NCI-H446 (cell line): ENCODE measurements around the gene CCDC9B.

ENCODE experiments used
- DNase-seq, 2 experiments: peaks; one replicate each; lab custom pipeline; 2025; lab: John Stamatoyannopoulos, UW

The CCDC9B gene

GRCh38 chr15:40329804-40330203 is 10.9 kb downstream of the CCDC9B start:
- no peak for DNase-seq

- no peak for DNase-seq
These were observed 12.0 kb downstream of the CCDC9B start for GRCh38 chr15:40328751-40329150.

DNA sequence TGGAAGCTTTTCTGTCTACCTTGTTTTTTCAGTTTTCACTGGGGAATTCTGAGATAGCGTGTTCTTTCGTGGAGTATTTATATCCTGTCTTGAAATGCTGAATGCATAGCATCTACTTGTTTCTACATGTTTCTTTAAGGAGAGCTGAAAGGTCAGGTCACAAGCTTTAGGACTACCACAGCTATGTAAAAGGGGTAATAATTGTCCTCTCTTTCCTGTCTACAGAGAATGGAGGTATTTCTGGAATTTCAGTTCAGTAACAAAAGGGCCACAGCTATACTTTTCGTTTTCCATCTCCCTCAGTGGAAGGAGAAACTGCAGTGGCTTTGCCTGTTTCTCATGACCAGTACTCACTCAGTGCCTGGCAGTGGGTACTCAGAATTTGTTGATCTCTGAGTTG is 12.6 kb downstream of the CCDC9B start:
- no peak for DNase-seq

GRCh38 chr15:40327457-40327856 is 13.3 kb downstream of the CCDC9B start:
- DNase-seq: no peak

DNA sequence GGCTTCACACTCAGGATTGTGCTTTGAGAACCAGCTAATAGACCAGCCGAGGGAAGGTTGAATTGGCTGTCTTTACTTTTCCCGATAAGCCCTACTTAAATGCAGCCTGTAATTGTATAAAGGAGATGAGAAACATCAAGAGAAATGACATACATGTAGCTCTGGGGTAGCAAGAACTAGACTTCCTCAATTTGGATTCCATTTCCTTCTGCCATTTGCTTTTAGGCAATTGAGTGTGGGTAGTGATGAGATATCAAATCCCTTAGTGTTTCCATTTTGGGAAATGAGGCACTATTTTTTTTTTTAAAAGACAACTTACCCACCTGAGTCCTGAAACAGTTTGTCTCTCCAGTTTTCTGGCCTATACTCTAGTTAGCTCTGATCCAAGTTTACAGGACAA is 15.0 kb downstream of the CCDC9B start:
- DNase-seq: no peak

GRCh38 chr15:40325188-40325587 is 15.6 kb downstream of the CCDC9B start:
- DNase-seq: peak in 1 of 2 experiments; percentile 13

DNA sequence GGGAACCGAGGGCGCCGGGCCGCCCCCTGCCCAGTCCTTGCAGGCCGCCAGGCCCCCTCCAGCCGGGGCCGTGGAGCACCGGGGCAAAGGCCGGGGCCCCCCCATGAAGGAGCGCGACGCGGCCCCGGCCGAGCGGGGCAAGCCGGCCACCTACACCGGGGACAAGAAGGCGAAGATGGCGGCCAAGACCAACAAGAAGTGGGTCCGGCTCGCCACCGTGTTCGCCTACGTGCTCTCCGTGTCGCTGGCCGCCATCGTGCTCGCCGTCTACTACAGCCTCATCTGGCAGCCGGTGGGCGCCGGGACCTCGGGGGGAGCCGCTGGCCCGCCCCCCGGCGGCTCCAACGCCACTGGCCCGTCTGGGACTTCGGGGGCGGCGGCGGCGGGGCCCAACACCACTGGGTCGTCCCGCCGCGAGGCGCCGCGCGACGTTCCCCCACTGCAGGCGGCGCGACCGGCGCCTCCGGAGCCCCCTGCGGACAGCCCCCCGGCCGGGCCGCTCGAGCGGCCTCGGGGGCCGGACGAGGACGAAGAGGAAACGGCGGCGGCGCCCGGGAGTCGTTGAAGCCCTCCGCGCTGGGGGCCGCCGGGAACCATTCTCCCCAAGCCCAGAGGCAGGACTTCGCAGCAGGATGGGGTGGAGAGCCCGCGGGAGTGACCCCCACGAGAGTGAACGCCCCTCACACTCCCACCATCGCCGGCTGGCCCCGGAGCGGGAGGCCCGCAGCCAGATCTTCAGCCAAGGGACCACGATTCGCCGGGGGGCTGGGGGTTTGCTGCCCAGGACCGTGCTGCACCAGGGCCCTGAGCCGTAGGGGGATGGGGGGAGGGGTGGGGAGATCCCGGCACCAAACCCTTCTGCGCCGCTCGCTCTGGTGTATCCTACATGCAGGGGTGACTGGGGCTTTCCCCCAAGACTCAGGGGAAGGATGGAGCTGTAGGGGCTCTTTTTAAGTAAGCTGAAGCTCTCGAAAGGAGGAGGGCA is 16.5 kb downstream of the CCDC9B start:
- DNase-seq: no peak

- DNase-seq: peak; percentile 89 to 93
These were observed 17.3 kb downstream of the CCDC9B start, which contains the start of gene INAFM2 for GRCh38 chr15:40323239-40323952. Gene INAFM2 (plus strand): TSS chr15:40323692. CDS start chr15:40324056, 364 bp downstream.

GRCh38 chr15:40322531-40323238 is 18.1 kb downstream of the CCDC9B start:
- DNase-seq: peak; percentile 61 to 70

DNA sequence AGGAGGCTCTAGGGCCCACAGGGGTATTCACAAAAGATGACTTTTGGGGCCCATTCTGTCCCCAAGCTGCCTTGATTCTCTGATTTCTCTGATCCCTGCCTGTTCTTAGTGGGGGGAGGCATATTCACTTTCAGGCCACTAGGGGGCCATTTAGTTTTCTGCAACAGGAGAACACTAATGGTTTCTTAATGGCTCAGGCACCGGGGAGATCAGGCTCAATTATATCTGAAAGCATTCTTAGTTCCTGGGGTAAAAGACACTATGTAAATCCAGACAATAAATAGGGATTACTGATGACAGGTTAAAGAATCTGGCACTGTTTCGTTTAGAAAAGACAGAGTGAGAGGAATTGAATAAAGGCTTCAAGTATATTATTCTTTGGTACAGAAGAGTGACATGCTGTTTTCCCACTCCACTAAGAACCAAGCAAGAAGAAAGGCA is 19.8 kb downstream of the CCDC9B start:
- DNase-seq: peak in 1 of 2 experiments; percentile 78

DNA sequence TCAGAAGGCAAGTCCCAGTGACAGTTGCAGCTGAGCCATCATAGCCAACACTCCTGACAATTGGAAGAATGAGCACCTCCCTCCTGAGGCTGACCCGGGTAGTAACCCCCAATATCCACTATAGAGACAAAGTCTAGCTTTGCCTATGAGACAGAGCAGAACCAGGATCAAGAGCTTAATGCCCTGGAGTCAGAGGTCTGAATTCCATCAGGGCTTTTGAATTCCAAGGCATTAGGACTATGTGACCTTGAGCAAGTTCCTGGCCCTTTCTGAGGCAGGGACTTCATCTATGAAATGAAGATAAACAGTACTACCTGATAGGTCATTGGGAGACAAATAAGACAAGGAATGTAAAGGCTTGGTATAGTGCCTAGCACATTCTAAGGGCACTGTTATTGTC is 20.3 kb downstream of the CCDC9B start:
- no peak for DNase-seq

GRCh38 chr15:40317580-40317979 is 23.2 kb downstream of the CCDC9B start:
- DNase-seq: no peak

DNA sequence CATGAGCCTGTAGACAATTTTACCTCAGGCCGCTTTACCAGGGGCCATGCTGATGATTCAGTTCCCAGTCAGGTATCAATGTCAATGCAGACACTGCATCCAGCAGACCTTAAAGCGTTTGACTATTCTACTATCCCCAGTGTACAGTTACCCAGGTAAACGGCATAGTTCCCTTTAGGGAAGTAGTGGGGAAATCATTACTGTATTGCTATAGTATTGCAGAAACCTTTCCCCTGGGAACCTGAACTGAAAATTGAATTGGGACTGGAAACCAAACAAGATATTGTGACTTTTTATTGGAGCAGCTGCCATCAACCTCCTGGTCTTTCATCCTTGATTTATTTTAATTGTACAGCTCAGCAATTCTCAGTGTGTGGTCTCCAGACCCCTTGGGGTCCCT is 23.8 kb downstream of the CCDC9B start:
- DNase-seq: no peak

DNA sequence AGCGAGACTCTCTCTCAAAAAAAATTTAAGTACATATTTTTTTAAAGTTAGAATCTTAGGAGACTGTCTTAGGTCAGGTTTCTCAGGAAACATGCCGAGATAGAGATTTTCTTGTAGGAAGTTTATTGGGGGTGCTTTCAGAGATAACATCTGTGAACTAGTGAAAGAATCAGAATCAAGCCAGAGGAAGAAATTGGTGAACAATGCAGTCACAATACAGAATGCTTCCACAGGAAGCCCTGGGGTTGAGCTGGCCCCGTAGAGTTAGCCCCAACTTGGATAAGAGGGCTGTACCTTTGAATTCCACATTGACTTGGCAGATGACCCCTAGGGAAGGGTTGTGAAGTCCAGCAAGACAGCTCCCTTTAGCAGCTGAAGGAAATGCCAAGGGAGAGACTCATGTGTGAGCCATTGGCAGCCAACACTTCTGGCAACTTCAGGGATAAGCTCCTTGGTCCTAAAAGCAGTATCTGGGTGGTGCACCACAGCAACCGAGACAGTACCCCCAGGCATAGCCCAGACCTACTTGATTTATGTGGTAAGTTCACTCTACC is 25.9 kb downstream of the CCDC9B start:
- DNase-seq: no peak

- peak in 1 of 2 experiments; percentile 69 for DNase-seq
These were observed 27.0 kb downstream of the CCDC9B start for GRCh38 chr15:40313531-40314398.

DNA sequence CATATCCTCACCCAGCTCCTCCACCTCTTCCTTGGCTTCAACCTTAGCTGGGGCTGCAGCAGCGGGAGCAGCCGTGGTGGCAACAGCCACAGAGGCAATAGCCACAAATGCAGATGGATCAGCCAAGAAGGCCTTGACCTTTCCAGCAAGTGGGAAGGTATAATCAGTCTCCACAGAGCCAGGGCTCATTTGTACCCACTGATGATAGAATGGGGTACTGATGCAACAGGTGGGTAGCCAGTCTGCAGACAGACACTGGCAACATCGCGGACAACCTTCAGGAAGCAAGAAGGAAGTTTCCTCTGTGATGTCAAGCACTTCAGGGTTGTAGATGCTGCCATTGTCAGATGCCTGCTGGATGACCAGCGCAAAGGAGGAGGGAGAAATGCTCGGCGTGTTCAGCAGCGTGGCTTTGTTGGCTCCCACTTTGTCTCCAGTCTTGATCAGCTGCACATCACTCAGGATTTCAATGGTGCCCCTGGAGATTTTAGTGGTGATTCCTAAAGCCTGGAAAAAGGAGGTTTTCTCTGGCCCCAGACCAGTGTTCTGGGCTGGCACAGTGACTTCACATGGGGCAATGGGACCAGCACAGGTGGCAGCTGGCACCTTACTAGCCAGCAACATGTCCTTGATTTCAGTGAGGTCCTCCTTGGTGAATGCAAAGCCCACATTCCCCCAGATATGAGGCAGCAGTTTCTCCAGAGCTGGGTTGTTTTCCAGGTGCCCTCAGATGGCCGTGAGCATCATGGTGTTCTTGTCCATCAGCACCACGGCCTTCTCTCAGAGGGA is 28.2 kb downstream of the CCDC9B start:
- DNase-seq: no peak

DNA sequence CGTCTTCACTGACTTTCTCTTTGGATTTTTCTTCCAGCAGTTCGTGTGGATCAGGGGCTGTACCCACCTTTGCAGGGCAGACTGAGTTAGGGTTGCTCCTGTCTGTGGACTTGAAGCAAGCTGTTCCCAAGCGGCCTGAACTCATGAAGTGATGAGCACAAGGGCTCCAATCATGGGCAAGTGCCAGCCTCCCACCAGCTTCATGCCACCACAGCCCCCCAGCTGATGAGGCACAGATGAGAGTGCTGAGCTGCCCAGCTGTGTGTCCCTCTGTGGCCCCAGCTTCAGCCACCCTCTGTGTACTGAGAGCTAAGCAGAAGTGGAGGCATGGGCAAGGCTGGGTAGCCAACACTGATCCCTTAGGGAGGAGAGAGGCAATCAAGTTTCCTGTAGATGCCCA is 29.7 kb downstream of the CCDC9B start:
- DNase-seq: no peak

DNA sequence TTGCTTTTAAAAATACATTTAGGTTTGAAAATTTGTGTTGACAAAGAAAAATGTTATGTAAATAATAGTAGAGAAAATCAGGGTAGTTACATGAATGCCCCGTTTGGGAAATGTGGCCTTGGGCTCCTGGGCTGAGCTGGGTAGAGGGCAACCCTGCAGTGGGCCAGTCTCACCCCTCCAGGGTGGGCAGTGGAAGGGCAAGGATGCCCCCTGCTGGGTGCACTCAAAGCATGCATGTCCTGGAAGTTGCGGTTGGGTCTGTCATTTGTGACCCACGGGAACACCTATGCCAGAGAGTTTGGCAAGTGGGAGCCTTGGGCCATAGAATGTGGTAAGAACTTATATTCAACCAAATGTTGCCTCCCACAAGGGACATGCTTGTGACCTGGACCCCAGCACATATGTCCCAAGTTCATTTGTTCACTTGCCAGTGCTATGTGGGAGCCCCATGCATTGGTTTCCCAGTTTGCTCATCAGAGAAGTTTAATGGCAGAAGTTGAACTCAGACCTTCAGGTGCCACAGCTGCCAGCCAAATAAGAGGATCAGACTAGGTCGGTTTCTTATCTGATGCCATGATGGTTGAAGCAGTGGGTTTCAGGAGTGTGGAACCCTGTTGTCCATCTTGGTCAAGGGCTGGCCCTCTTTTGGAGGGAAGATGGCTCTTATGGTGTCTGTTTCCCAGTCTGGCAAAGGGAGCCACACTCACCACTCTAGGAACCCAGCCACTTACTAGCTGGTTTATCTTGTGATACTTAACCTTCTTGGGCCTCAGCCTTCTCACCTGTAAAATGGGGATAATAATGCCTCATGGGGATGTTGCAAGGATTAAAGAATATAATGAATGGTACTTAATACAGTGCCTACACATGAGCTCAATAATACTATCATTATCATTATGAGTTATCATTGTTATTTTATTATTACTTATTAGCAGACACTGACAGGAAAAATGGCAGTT is 30.5 kb downstream of the CCDC9B start:
- peak in 1 of 2 experiments; percentile 28 for DNase-seq

DNA sequence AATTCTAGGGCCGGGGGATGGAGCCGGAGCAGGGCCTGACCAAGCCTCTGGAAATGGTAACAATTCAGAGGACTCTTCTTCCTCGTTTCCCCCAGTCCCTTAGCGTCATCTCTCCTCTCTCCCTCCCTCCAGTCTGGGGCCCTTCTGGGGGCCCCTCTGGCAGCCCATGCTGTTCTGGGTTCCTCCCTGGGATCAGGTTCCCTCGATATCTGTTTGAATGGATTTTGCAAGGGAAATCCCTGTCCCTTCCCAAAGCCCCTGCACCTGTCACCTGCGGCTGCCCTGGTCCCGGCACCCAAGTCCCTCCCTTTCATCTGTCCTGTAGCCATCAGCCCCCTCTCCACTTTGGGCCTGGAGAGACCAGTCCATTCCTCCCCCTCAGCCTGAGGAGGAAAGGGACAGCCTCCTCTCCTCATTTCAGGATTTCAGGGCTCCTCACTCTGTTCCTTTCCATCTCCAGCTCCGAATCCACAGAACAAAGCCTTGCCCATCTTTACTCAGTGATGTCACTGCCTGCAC is 31.3 kb downstream of the CCDC9B start:
- DNase-seq: no peak
